IMR-90 (cell line): ENCODE data around the gene DIP2A. TPM values are rescaled to one million over a fixed set of nuclear protein-coding genes. Genes with fewer than 3 reads are reported as not detected.

Source experiments
- ATAC-seq: fragments of 200-7000 bp; cut with Tn5 transposase; 2 replicates; pipeline ENCODE4 v1.9.1; 2020; ENCODE audit warnings: low read depth, mild to moderate bottlenecking, moderate library complexity
- BruUV-seq: library from RNA; stranded (reverse); fragments of 400-500 nt; replicated peaks from 2 replicates; lab custom pipeline; 2021; lab: Mats Ljungman, UMichigan
- CTCF ChIA-PET: fragments of 300-600 bp; formaldehyde crosslinking; extraction: SDS; loops from one replicate; lab custom pipeline; 2021; ENCODE audit warnings: antibody characterized with exemption; lab: Yijun Ruan, JAX
- POLR2A ChIA-PET: fragments of 300-600 bp; sonication (Branson Sonifier 250); formaldehyde crosslinking; loops from one replicate; lab custom pipeline; 2022; ENCODE audit warnings: antibody characterized with exemption; ENCODE audit not compliant: unreplicated experiment; lab: Charles Lee
- DNase-seq: peaks from one replicate; pipeline ENCODE4 v3.0.0; 2013
- H2AFZ ChIP-seq: replicated peaks from 2 replicates; pipeline ENCODE3; 2013; ENCODE audit warnings: low read length, mild to moderate bottlenecking; ENCODE audit not compliant: poor library complexity
- H2AK5ac ChIP-seq: 2 replicates; pipeline ENCODE4 v1.6.1; 2013; ENCODE audit warnings: low read depth, low read length, inconsistent platforms
- H2AK9ac ChIP-seq: replicated peaks from 2 replicates; pipeline ENCODE3; 2013; ENCODE audit warnings: mild to moderate bottlenecking, low read depth, low read length, moderate library complexity; ENCODE audit not compliant: poor library complexity
- H2BK120ac ChIP-seq: 2 replicates; pipeline ENCODE4 v1.6.1; 2013; ENCODE audit warnings: low read depth, low read length, inconsistent platforms
- H2BK15ac ChIP-seq: 3 replicates; pipeline ENCODE4 v1.6.1; 2013; ENCODE audit warnings: low read depth, low read length, inconsistent platforms
- H2BK20ac ChIP-seq: 2 replicates; pipeline ENCODE4 v1.6.1; 2013; ENCODE audit warnings: low read depth, mild to moderate bottlenecking, inconsistent platforms, low read length, moderate library complexity
- H2BK5ac ChIP-seq: 2 replicates; pipeline ENCODE4 v1.6.1; 2013; ENCODE audit warnings: mild to moderate bottlenecking, low read depth, low read length, inconsistent platforms; ENCODE audit not compliant: poor library complexity, severe bottlenecking
- H3K14ac ChIP-seq: replicated peaks from 2 replicates; pipeline ENCODE4 v1.6.1; 2013; ENCODE audit warnings: low read depth, low read length, inconsistent platforms
- H3K18ac ChIP-seq: 2 replicates; pipeline ENCODE4 v1.6.1; 2013; ENCODE audit warnings: low read depth, low read length, control low read depth
- H3K23ac ChIP-seq: 2 replicates; pipeline ENCODE4 v1.6.1; 2013; ENCODE audit warnings: low read depth, low read length, inconsistent platforms
- H3K27ac ChIP-seq: 2 replicates; pipeline ENCODE4 v1.5.1; 2013; ENCODE audit warnings: mild to moderate bottlenecking, control low read depth, low read length; ENCODE audit not compliant: insufficient read depth
- H3K27me3 ChIP-seq: 2 replicates; pipeline ENCODE4 v1.6.1; 2013; ENCODE audit warnings: low read length; ENCODE audit not compliant: control insufficient read depth, insufficient read depth
- H3K36me3 ChIP-seq: 2 replicates; pipeline ENCODE4 v1.6.1; 2013; ENCODE audit warnings: low read length, mixed read lengths; ENCODE audit not compliant: control insufficient read depth, insufficient read depth
- H3K4ac ChIP-seq: 2 replicates; pipeline ENCODE4 v1.6.1; 2013; ENCODE audit warnings: low read depth, low read length, inconsistent platforms
- H3K4me1 ChIP-seq: 2 replicates; pipeline ENCODE4 v1.6.1; 2013; ENCODE audit warnings: low read length, mixed read lengths; ENCODE audit not compliant: control insufficient read depth, insufficient read depth
- H3K4me2 ChIP-seq: 2 replicates; pipeline ENCODE4 v1.6.1; 2013; ENCODE audit warnings: low read depth, mild to moderate bottlenecking, control low read depth, low read length, moderate library complexity
- H3K4me3 ChIP-seq: 2 replicates; pipeline ENCODE4 v1.5.1; 2013; ENCODE audit warnings: low read depth, mild to moderate bottlenecking, control low read depth, low read length, moderate library complexity; ENCODE audit not compliant: insufficient read depth
- H3K56ac ChIP-seq: 2 replicates; pipeline ENCODE4 v1.6.1; 2013; ENCODE audit warnings: low read length, inconsistent platforms; ENCODE audit not compliant: insufficient read depth; ENCODE audit errors: extremely low read depth
- H3K79me1 ChIP-seq, 2 experiments: 2 replicates each; pipeline ENCODE4 v1.6.1; 2013; ENCODE audit warnings: low read length in 2 of 2, inconsistent platforms in 1 of 2, low read depth in 1 of 2
- H3K9ac ChIP-seq: 2 replicates; pipeline ENCODE4 v1.6.1; 2013; ENCODE audit warnings: low read depth, low read length, control low read depth
- H3K9me1 ChIP-seq: 2 replicates; pipeline ENCODE4 v1.6.1; 2013; ENCODE audit warnings: low read length, inconsistent platforms; ENCODE audit not compliant: insufficient read depth
- H3K9me3 ChIP-seq: 2 replicates; pipeline ENCODE4 v1.6.1; 2013; ENCODE audit warnings: low read length; ENCODE audit not compliant: control insufficient read depth, insufficient read depth
- H4K20me1 ChIP-seq: 2 replicates; pipeline ENCODE4 v1.6.1; 2013; ENCODE audit warnings: low read length, inconsistent platforms; ENCODE audit not compliant: insufficient read depth
- H4K5ac ChIP-seq: 2 replicates; pipeline ENCODE4 v1.6.1; 2013; ENCODE audit warnings: mild to moderate bottlenecking, low read depth, low read length, control low read depth
- H4K8ac ChIP-seq, 2 experiments: 2 replicates each; pipeline ENCODE4 v1.6.1; 2013; ENCODE audit warnings: low read depth in 2 of 2, low read length in 2 of 2, control low read depth in 1 of 2, inconsistent platforms in 1 of 2
- H4K91ac ChIP-seq: 2 replicates; pipeline ENCODE4 v1.6.1; 2013; ENCODE audit warnings: low read depth, low read length, inconsistent platforms; ENCODE audit not compliant: insufficient read depth
- BHLHE40 ChIP-seq: fragments of 150-350 bp; IDR thresholded peaks from 2 replicates; pipeline ENCODE4 v1.6.1; 2016; ENCODE audit warnings: mild to moderate bottlenecking, low read depth, low read length
- CEBPB ChIP-seq: IDR thresholded peaks from 2 replicates; pipeline ENCODE4 v1.6.1; 2012; ENCODE audit warnings: low read depth, low read length, improper control_type of control experiment
- CHD1 ChIP-seq: IDR thresholded peaks from 2 replicates; pipeline ENCODE4 v1.6.1; 2012; ENCODE audit warnings: low read depth, low read length, improper control_type of control experiment
- CTCF ChIP-seq: conservative IDR thresholded peaks from 2 replicates; pipeline ENCODE4 v1.5.1; 2012; ENCODE audit warnings: mild to moderate bottlenecking, low read depth, low read length, improper control_type of control experiment
- ELK1 ChIP-seq: fragments of 150-350 bp; IDR thresholded peaks from 2 replicates; pipeline ENCODE4 v1.6.1; 2016; ENCODE audit warnings: low read depth, mild to moderate bottlenecking, low read length, moderate library complexity, borderline replicate concordance
- FOS ChIP-seq: fragments of 150-350 bp; IDR thresholded peaks from 2 replicates; pipeline ENCODE4 v1.6.1; 2016; ENCODE audit warnings: low read depth, low read length
- MAFK ChIP-seq: IDR thresholded peaks from 2 replicates; pipeline ENCODE4 v1.6.1; 2012; ENCODE audit warnings: low read depth, low read length, improper control_type of control experiment
- MAZ ChIP-seq: IDR thresholded peaks from 2 replicates; pipeline ENCODE4 v1.6.1; 2012; ENCODE audit warnings: low read depth, mild to moderate bottlenecking, low read length, improper control_type of control experiment, moderate library complexity, borderline replicate concordance
- MXI1 ChIP-seq: IDR thresholded peaks from 2 replicates; pipeline ENCODE4 v1.6.1; 2012; ENCODE audit warnings: low read depth, mild to moderate bottlenecking, low read length, moderate library complexity, borderline replicate concordance
- NFE2L2 ChIP-seq: fragments of 150-350 bp; IDR thresholded peaks from 2 replicates; pipeline ENCODE4 v1.6.1; 2016; ENCODE audit warnings: low read depth, mild to moderate bottlenecking, low read length
- POLR2A ChIP-seq: IDR thresholded peaks from 2 replicates; pipeline ENCODE4 v1.6.1; 2012; ENCODE audit warnings: mild to moderate bottlenecking, low read depth, low read length
- RAD21 ChIP-seq: IDR thresholded peaks from 2 replicates; pipeline ENCODE4 v1.6.1; 2012; ENCODE audit warnings: low read length, improper control_type of control experiment
- RCOR1 ChIP-seq: IDR thresholded peaks from 2 replicates; pipeline ENCODE4 v1.6.1; 2012; ENCODE audit warnings: mild to moderate bottlenecking, low read length, improper control_type of control experiment; ENCODE audit not compliant: insufficient replicate concordance
- RFX5 ChIP-seq: IDR thresholded peaks from 2 replicates; pipeline ENCODE4 v1.8.0; 2012; ENCODE audit warnings: low read depth, mild to moderate bottlenecking, low read length, moderate library complexity
- SMC3 ChIP-seq: fragments of 150-350 bp; IDR thresholded peaks from 2 replicates; pipeline ENCODE4 v1.6.1; 2016; ENCODE audit warnings: low read depth, mild to moderate bottlenecking, antibody characterized with exemption, low read length, moderate library complexity
- USF2 ChIP-seq: fragments of 150-350 bp; IDR thresholded peaks from 2 replicates; pipeline ENCODE4 v1.6.1; 2017; ENCODE audit warnings: mild to moderate bottlenecking, antibody characterized with exemption, low read length, low read depth
- WGBS, 2 experiments: methylation state at CpG; one replicate each; pipeline versions ENCODE4 v1.1.5 to v1.1.7; 2013; ENCODE audit warnings: missing lambda C conversion rate in 2 of 2; ENCODE audit not compliant: insufficient read length in 1 of 2; ENCODE audit errors: extremely low coverage in 2 of 2; 5-methylcytosine and 5-hydroxymethylcytosine counted together
- dilution Hi-C: fragments of 300-500 bp; cut with HindIII; formaldehyde crosslinking; loops from one replicate; pipeline ENCODE4 v1.14.3; 2018; ENCODE audit warnings: low sequenced_read_pairs; ENCODE audit not compliant: unreplicated experiment
- in situ Hi-C: fragments of 300-500 bp; cut with MboI; formaldehyde crosslinking; loops from 3 replicates; pipeline ENCODE4 v1.14.3; 2019; ENCODE audit warnings: low sequenced_read_pairs, inconsistent platforms, mixed read lengths
- intact Hi-C: fragments of 100-400 bp; cut with micrococcal nuclease; formaldehyde crosslinking; loops from 2 replicates; pipeline ENCODE4 v1.10.0; 2022
- polyA plus RNA-seq, 3 experiments: library from polyadenylated mRNA; depleted of rRNA; stranded (reverse); fragments of >200 nt; gene quantifications; 2 replicates each; pipeline ENCODE4 v1.2.3, GENCODE V29; 2012; ENCODE audit warnings: low replicate concordance in 1 of 3
- total RNA-seq: library from RNA; depleted of rRNA; stranded (reverse); fragments of >200 nt; gene quantifications from 2 replicates; pipeline ENCODE4 v1.2.3, GENCODE V29; 2012

DIP2A gene
- total and polyA plus RNA-seq, 2 of the 4 experiments (the other 2 are of a cell fraction) = 17.9 to 24.3 TPM

- no peak for ATAC-seq
- H4K8ac ChIP-seq = no peak overlapping the region
- no peak overlapping the region for H3K14ac ChIP-seq
- no peak overlapping the region for H2BK5ac ChIP-seq
- H3K79me1 ChIP-seq = peaks cover 20 to 37% of the 10 kb centered on the region in 2 experiments
- H3K4ac ChIP-seq = no peak overlapping the region
- TF ChIP-seq POLR2A (no peak), MXI1 (no peak), ELK1 (no peak), MAZ (no peak), RAD21 (no peak), CHD1 (no peak), SMC3 (no peak), RCOR1 (no peak), USF2 (no peak), CTCF (no peak), BHLHE40 (no peak), CEBPB (no peak), FOS (no peak), RFX5 (no peak), MAFK (no peak), NFE2L2 (no peak)
- no peak overlapping the region for H3K9ac ChIP-seq
- no peak overlapping the region for H4K91ac ChIP-seq
- H4K20me1 ChIP-seq = no peaks in the 10 kb centered on the region
- intact Hi-C loops = no loop called here
- peaks cover 15% of the 10 kb centered on the region for H3K36me3 ChIP-seq
- ChIA-PET CTCF (no interaction called here), POLR2A (no interaction called here)
- in situ Hi-C loops = no loop called here
- no TSS peak for BruUV-seq
- H2AFZ ChIP-seq = no peak overlapping the region
- H3K18ac ChIP-seq = no peak overlapping the region
- peaks cover 5% of the 10 kb centered on the region for H3K9me1 ChIP-seq
- H3K4me1 ChIP-seq = no peaks in the 10 kb centered on the region
- H2BK120ac ChIP-seq = no peak overlapping the region
- H3K27me3 ChIP-seq = no peaks in the 10 kb centered on the region
- H2AK5ac ChIP-seq = no peak overlapping the region
- no peak overlapping the region for H3K56ac ChIP-seq
- H3K4me3 ChIP-seq = no peak overlapping the region
- H3K4me2 ChIP-seq = no peak overlapping the region
- dilution Hi-C loops = no loop called here
- no peak overlapping the region for H2BK15ac ChIP-seq
- no peak overlapping the region for H2AK9ac ChIP-seq
- no peak for DNase-seq
- H3K9me3 ChIP-seq = no peaks in the 10 kb centered on the region; the same call in 1 of the 2 replicates
- no peak overlapping the region for H4K5ac ChIP-seq
- H3K23ac ChIP-seq = no peak overlapping the region
- no CpG with 5 or more reads among the region's 5 CpGs for WGBS, 2 experiments
- no peak overlapping the region for H3K27ac ChIP-seq
- H2BK20ac ChIP-seq = no peak overlapping the region
These were observed 34.2 kb downstream of the DIP2A start for GRCh38 chr21:46492851-46493250.
